GM11168 (cell line): ENCODE measurements around the gene EFNA4.

ENCODE experiments used
- in situ Hi-C: fragments of 300-500 bp; cut with MboI; formaldehyde crosslinking; loops from one replicate; pipeline ENCODE4 v1.12.0; 2022; ENCODE audit warnings: low sequenced_read_pairs; ENCODE audit not compliant: unreplicated experiment

Gene EFNA4

DNA sequence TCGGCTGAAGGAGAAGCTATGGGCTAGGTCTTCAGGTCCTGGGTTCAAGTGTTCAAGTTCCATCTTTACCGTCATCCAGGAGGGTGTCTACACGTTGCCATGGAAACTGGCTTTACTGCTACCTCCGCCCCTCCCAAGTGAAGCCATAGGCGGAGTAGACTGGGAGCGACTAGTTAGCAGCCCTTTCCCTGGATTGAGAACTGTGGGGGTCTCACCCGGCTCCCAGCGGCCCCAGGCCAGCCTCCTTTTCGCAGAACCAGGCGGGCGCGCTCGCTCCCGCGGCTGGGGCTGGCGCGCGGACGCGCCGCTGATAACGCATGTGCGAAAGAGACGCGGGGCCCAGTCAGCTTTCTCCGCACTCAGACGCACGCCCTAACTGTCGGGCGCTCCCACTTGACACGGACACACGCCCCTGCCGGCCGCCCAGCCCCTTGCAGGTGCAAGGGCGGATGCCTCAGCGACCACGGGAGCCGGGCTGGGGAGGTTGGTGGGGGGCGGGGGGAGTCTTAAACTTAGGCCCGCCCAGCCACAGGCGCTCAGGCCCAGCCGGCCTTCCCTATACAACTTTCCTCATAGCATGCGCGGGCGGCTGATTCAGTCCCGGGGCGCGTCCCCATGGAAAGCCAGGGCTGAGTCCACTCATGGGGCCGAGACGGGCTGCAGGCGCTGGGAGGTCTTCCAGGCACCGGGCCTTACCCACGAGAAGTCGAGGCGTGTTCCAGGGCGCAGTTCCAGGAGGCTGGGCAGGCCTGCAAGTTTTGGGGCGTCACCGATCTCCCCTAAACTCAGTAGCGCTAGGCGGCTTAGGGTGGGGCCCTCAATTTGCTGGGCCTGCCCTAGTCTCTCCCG, 7.4 kb downstream of the EFNA4 start:
- in situ Hi-C loops = no loop called here

DNA sequence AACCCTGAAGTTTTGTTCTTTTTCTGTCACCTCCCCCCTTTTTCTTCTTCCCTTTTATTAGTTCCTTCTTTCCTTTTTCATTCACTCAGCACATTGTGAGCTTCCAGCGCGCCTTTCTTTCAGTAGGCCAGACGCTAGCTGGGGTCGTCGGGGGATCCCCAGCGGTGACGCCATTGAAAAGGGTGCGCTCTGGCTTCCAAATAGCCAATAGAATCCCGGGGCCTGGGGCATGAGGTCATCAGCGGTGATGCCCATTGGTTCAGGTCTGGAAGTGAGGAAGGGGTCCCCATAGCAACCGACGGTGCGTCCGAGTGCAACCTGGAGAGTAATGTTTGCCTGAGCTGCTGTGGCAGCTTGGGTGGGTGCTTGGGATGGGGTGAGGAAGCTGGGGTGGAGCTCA, 8.2 kb downstream of the EFNA4 start:
- in situ Hi-C loops = no loop called here

DNA sequence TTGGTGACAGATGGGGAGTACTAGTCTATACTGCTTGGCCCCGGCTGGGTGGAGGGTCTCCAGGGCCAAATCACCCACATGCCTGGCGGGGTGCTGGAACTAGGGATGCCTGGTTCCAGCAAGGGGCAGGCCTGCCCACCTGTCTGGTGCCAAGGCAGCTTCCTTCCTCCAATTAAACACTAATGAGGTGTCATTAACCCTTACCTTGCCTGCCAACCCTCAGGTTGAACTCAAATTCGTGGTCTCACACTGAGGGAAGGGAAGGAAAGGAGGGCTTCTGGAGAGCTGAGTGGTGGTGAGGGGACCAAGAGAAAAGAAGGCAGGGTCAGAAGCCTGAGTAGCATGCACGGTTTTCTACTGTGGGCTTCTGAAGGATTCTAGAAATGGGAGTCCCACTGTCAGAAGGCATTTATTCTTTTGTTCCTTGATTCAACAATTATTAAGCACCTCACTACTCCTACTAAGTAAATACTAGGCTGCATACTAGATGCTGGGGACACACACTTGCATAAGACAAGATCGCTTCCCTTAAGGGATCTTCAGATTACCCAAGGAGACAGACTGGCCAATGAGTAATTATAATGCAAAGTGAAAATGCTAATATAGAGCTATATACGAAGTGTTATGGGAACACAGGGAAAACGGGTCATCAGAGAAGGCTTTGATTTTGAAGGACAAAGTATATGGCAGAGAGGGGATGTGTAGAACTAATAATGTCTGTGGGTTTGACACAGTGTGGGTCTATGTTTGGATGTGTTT, 9.2 kb downstream of the EFNA4 start:
- in situ Hi-C loops = no loop called here

DNA sequence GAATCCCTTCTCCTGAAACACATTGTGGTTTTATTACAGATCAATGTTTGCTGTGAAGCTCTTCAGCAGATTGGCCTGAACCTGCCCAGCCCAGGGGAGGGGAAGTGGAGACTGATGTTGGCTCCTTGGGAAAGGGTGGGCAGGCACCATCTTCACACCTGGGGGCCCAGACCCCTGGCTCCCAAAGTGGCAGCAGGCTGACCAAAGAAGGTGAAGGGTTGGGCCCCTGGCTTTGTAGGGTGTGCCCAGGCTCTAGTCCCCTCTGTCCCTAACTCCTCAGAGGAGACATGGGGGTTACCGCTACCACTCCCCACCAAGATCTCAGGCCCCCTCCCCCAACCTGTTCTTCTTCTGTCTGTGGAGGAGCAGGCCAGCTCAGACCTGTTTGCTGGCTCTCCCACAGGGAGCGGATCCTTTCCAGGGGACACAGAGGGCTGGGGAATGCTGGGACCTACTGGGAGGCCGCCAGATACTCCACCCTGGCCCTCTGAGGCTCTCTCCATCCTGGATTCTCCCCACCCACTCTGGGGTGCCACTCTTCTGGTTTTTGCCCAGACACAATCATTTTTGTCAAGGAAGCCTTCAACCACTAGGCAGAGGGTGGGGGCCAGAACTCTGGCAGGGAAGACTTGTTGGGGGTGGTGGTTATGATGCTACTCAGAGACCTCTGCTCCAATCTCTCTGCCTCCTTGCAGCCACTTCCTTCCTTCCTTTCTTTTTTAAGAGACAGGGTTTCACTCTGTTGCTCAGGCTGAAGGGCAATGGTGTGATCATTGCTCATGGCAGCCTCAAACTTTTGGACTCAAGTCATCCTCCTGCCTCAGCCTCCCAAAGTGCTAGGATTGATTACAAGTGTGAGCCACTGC, 10.1 kb downstream of the EFNA4 start:
- in situ Hi-C loops = no loop called here

DNA sequence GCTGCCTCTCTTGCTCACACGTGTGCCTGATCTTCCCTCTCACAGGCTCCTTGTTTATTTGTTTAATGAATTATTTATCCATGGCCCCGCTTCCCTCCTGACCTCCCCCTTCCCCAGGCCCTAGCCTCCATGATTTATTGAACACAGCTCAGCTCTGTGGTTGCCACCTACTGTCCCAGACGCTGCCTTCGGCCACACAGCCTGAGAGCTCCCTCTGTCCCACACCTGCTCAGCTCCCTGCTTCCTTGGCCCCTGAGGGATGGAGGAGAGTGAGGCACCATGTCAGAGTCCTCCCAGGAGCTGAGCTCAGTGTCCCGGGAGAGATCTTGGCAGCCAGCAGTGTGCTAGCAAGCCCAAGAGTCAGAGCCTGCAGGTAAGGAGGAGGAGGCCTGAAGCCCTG, 12.0 kb downstream of the EFNA4 start:
- in situ Hi-C loops = no loop called here

DNA sequence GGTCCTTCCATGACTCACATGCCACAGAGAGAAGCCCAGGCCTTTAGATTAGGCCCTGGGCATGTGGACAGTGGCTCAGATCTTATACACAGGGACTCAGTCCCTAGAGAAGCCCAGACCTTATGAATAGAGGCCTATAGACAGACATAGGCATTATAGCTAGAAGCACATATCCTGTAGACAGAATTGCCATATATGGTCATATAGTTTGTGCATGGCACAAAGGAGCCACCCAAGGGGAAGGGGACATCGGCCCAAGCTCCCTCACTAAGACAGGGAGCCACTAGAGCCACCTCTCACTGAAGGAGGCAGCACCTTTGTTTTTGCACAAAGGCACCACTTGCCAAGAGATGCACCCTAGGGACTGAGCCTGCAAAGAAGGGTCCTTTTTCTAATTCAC, 12.8 kb downstream of the EFNA4 start:
- in situ Hi-C loops = no loop called here

DNA sequence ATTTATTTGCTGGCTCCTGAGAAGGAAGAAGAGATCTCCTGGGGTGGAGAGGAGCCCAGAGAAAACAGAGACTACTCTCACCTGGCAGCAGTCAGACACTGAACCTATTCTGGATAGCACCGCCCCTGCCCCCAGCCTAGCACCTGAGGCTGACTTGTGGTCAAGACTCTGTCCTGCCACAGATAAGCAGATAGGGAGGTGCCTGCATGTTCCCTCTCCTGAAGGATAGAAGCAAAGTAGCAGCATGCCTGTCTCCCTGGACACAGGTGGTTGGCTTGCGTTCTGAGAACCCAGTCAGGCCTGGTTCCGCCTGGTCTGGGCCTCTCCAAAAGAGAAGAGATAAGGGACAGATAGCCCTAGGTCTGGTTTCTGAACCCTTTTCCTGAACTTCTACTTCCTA, 13.8 kb downstream of the EFNA4 start:
- in situ Hi-C loops = no loop called here

DNA sequence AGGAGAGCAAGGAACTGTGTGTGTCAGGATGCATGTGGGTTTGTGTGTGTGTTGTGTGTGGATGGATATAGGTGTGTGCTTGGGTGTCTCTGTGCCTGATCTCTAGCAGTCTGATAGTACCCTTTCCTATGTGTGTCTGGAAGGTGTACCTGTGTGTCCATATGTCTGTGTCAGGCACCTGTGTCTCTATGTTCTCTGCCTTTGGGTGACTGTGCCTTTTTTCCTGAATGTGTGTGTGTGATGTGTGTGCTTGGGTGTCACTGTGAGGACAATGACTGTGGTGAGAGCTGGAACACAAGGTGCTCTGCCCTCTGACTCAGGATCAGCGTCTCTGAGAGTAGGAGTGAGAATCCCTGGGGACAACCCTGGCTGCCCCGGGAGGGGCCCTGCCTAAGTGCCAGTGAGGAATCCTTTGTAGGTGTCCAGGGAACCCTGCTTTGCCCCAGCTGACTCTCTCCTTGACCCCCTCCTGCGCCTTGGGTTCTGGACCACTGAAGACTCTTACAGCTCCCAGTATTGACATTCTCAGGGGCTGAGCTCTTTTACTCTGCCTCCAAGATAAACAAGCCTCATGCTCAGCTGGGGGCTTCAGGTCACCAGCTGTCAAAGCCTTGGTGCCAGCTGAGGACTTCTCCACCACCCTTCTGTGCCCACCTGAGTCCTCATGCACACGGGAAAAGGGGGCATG, 14.4 kb downstream of the EFNA4 start:
- in situ Hi-C loops = no loop called here

DNA sequence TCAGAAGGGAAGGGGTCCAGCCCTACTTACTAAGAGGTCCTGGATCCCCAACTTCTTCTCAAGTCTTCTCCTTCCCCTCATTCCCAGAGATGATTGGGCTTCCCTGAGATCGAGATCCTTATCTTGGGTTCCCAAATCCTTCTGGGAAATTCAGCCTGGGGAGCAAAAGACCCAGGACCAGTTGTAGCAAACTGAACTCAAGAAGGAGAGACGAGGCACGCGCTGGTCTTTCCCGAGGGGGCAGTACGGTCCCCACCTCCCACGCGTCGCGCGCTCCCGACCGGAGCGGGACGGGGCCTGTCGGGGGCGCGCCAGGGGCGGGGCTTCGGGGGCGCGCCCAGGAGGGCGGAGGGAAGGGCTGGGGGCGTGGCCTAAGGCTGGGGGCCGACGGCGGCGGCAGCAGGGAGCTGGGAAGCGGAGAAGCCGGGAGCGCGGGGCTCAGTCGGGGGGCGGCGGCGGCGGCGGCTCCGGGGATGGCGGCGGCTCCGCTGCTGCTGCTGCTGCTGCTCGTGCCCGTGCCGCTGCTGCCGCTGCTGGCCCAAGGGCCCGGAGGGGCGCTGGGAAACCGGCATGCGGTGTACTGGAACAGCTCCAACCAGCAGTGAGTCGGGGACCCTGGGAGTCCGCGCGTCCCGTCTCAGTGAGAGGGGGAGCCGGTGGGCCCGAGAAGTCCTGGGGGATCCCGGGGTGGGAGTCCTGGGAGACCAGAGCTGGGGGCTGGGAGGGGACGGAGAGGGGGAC, 15.1 kb downstream of the EFNA4 start, which contains the start of gene EFNA3:
Gene EFNA3, plus strand, starts transcription at position 369 of the 741 bp plus-strand sequence. Its CDS starts 105 bp downstream, at position 474.
- in situ Hi-C loops = no loop called here

DNA sequence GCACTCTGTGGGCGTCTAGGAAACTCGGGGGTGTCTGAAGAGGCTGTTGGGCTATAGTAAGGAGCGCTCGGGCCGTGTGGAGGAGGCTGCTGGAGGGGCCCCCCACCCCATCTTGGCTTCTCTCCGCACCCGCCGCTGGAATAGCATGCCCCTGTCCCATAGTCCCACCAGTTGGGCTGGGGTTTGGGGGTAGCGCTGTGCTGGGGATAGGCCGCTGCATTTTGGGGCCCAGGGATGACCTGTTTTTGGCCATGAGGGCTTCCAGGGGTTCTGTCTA, 15.6 kb downstream of the EFNA4 start:
- in situ Hi-C loops = no loop called here

DNA sequence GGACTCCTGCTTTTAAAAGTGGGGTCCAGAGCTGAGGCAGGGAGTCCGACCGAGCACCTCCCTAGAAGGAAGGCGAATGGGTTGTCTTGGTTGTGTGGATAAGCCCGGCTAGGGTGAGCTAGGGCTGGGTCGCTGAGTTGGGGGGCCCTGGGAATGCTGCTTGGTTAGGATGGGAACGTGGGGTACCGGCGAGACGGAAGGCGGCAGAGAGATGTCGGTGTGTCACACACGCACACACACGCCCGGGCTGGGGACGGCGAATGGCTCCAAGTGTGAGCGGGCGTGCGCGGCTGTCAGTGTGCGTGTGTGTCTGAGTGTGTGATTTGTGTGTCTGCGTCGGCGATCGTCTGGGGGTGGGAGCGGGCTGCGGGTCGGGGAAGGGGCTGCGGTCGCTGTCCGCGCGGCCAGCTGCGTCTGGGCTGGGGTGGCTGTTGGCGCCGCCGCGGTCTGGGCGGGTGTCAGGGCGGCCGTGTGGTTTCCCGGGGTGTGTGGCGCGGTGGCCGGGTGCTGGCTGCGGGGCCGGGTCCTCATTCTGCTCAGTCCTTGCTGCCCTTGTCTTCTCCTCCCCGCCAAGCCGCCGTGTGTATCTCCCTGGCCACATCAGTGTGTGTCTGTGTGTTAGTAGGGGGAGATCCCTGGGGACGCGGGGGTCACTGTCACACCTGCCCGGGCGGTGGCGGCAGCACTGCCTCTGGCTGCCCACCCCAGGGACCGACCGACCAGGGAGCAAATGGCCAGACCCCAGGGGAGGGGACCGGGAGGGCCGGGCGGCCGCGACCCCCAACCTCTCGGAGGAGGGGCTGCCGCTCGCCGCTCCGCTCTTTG, 16.2 kb downstream of the EFNA4 start:
- in situ Hi-C loops = no loop called here

DNA sequence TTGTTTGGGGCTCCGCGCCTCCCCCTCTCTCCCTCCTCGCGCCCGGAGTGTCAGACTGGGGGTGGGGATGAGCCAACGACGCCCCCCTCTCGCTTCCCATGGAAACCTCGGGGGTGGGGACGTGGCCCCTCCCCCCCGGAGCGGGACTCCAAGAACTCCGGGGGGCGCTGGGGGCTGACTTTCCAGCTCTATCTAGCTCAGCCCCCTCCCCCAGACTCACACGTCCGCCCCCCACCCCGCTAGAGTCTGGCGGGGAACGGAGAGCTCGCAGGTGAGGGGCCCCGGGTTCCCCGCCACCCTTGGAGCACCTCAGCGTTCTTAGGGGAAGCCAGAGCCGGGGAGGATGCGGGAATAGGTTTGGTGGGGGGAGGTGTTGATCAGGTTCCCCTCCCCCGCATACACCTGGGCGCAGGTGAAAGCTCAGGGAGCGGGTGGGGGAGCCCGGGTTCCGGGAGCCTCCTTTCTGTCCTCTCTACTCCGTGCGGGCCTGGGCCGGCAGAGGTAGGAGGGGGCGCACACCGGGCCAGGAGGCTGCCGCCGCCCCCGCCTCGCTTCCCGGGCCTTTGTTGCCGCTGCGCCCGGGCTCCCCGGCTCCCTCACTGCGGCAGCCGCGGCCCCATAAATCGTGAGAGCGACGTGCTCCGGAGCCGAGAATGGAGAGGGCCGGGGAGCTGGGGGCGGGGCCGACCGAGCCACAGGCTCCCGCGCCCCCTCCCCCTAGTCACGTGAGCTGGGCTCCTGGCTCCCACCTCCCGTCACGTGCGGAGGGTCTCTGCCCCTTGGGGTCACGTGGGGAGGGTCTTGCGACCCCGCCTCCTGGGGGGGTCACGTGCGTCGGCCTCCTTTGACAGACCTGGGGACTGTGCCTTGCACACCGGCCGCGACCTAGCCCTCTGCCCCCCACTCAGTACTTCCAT, 17.0 kb downstream of the EFNA4 start:
- in situ Hi-C loops = no loop called here

DNA sequence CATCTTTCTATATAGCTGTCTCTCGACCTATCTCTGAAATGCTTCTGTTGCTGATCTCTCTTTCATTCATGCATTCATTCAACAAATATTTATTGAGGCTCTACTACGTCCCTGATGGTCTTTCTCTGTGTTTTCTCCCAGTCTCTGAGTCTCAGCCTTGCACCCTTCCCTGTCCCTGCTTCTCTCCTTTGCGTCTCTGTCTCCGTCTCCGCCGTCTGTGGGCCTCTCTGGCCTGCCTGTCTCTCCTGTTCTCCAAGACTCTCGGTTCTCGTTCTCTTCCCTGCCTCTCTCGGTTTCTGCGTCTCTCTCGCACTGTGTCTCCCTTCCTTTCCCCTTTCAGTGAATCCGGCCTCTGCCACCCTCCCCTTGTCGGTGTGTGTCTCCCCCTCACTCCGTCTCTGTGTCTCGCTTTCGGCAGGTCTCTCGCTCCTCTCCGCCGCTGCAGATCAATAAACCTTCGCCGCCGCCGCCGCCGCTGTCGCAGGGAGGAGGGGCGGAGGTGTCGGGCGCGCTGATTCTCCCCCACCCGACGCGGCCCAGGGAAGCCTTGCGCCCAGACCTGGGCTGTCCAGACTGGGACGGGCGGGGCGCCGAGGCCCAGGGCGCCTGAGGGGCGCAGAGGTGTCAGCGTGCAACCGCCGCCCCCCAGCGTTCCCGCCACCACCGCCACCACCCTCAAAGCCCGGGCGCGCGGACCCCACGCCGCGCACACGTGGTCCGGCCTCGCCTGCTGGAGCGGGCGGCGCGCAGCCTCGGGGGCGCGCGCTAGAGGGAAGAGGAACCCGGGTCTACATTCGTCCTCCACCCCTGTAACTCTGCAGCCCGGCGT, 18.1 kb downstream of the EFNA4 start:
- in situ Hi-C loops = no loop called here

DNA sequence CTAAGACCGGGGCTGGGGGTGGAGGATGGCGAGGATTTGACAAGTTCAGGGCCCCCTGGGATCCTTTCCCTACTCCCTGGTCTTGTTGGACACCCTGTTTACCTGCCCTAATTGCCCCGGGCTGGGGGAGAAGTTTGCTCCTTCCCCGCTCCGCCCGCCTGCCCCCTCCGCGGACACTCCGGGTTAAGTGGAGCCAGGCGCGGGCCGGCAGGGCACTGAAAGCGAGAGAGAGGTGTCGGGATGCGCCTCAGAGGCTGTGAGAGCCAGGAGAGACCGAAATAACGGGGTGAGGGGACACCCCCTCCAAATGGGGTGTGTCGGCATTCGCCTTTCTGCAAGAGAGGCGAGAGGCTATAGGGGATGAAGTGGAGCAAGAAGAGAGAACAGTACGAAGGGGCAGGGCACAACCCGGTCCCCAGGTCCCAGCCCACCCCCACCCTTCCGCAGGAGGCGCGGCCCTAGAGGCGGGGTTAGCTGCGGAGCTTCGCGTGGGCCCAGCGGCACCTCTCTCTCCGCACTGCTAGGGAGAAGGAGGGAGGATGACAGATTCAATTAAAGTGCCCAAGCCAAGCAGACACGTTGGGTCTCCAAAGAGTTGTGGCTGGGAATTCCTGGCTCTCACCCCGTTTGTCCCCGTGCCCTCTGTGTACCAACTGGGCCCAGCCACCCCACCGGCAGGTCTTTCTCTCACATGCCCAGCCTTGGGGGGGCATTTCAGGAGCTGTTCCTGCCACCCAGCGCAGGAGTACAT, 18.9 kb downstream of the EFNA4 start:
- in situ Hi-C loops = no loop called here

DNA sequence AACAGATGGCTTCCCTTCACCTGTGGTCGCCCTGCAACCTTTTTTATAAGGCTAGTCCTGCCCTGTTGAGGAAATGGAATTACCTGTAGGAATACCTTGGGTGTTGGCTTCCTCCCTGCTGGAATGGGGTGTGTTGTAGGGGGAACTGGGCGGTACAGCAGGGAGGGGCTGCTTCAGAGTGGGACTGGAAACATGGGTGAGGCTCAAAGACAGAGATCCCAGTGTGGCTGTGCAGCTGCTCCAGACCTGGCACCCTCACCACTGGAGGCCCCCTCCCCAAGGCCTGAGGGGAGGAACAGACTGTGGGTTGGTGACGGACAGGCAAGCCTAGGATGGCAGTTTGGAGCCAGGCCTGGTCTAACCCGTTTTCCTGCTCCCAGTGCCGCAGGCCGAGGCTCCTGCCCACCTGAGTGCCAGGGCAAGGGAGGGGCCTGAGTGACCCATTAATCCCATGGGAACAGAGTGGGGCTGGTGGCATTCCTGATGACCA, 19.6 kb downstream of the EFNA4 start:
- in situ Hi-C loops = no loop called here
